RPMI7951 (cell line): ENCODE data around the gene KMT2C. TPM values are rescaled to one million over a fixed set of nuclear protein-coding genes. Genes with fewer than 3 reads are reported as not detected.
"Not testable (repeated sequence)": the region's sequence is repeated elsewhere in the genome, so short reads cannot be mapped to it uniquely, and the experiment has no call there.

ENCODE experiments used
- DNase-seq: peaks from one replicate; pipeline ENCODE4 v3.0.0-alpha.2; 2012; ENCODE audit warnings: low read depth
- total RNA-seq: library from RNA; depleted of rRNA; stranded (reverse); fragments of >200 nt; shearing (Covaris generic); gene quantifications from 2 replicates; pipeline ENCODE4 v1.2.3, GENCODE V29; 2014

KMT2C gene
- total RNA-seq, 1 experiment from 2014 or later: 11.7 TPM

DNA sequence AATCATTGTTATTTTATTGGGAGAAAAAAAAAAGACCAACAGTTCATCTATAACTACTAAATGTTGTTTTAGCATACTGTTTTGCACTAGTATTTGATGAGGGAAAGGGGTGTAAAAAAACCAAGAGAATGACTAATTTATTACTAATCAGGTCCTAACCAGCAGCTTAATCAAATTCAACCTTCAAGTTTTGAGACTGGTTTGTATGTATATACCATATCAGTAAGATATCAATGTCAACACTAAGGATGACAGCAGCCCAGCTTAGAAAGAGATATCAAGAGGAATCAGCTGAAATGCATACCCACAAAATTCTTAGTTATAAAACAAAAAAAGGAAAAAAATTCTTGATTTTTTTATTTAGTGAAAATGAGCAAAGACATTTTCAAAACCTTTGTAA, 122.6 kb downstream of the KMT2C start:
- no peak for DNase-seq

DNA sequence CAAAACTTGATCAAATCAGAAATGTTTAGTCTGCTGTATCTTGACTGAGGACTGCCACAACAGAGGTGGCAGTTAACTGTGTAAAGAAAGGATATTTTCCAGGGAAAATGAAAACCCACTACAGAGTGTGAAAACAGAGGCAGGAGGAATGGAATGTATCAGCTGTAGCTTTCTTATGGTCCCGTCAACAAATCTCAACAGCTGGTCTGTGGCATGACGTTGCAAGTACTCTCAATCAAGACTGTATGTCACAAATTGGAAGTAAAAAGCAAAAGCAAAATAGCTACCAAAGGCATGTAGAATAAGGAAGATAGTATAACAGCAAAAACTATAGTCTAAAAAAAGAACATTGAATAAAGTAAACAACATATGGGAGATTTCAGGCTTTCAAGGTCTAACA, 123.5 kb downstream of the KMT2C start:
- no peak for DNase-seq

DNA sequence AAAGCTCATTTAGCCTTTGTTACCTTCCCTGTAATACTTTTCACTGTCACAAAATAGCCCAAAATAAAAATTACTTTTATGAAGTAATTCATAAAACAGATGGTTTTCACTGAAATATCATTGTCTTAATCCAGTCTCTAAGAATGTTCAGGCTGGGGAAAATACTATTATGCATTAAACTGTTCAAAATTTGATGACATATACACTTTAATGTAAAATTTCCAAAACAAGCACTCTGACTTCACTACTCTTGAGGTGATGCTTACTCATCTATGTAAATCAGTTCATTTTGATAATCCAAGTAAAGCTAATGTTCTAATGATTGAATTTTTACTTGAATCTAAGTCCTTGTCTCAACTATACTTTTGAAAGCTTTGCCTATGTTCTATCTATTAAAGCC, 127.9 kb downstream of the KMT2C start:
- no peak for DNase-seq

DNA sequence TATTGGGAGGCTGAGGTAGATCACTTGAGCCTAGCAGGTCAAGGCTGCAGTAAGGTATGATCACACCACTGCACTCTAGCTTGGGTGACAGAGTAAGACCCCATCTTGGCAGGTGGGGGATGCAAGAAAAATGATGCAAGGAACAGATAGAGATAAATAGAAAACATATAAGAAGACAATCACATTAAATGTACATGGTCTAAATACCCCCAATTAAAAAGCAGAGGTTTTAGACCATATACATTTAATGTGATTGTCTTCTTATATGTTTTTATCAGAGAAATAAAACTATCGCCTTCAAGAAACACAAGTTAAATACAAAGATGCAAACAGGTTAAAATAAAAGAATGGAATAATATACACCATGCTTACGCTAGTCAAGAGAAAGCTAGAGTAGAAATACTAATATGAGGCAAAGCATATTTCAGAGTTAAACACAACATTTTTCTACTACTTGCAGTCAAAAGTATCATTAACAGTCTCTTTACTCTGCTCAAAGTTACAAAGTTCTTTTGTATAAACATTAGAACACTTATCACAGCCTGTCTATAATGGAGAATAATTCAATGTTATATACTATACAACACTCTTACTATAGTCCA, 136.2 kb downstream of the KMT2C start:
- not testable (repeated sequence) for DNase-seq

DNA sequence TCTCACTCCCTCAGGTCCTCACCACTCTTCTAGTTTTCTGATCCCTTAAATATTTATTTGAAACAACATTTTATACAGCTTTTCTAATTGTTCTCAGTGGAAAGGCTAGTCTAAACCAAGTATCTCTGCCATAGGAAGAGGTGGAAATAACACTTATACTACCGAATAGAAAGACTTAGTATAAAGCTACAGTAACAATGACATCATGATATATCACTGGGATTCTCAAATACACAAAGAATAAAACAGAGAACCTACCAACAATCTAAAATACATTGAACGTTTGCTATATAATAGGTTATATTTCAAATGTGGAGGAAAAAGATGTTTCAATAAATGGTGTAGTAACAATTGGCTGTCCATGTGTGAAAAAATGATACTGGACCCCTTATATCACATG, 142.9 kb downstream of the KMT2C start:
- no peak for DNase-seq

DNA sequence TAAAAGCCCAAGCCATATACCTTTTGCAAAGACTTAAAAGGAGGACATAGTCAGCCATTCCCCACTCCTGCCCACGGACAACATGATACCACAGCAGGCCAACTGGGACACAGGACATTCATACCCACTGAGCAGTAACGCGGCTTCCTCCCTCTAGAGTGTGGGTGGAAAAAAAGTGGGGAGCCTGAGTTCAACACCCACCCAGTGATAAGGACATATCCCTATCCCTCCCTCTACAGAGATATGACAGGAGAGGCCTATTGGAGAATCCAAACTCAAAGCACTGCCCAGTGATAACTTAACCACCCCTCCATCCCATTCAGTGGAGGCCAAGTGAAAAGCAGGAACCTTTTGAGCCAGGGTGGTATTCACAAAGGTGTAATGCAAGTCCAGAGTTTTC, 148.8 kb downstream of the KMT2C start:
- DNase-seq: not testable (repeated sequence)

DNA sequence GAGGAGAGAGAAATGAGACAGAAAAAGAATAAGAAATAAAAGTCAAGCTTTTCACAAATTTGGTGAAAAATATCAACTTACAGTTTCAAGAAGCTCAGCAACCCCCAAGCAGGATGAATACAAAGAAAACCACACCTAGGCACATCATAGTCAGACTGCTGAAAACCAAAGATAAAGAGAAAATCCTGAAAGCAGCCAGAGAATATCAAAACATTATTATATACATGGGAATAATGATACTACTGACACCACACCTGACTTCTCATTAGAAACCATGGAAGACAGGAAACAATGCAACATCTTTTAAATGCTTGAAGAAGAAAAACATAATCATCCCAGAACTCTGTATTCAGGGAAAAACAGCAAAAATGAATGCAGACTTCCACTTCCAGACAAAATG, 149.6 kb downstream of the KMT2C start:
- not testable (repeated sequence) for DNase-seq

DNA sequence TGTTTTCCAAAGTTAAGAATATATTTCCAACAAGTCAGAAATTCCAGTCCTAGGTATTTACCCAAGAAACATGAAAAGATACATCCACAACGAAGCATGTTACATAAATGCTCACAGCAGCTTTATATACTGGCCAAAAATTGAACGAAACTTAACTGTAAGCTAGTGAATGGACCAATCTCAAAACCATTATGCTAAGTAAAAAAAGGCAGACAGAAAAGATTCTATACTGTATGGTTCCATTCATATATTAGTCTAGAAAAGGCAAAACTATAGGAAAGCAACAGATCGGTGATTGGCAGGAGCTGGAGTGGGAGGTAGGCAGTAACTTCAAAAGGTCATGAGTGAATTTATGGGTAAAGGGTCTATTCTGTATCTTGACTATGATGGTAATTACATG, 150.8 kb downstream of the KMT2C start:
- not testable (repeated sequence) for DNase-seq

DNA sequence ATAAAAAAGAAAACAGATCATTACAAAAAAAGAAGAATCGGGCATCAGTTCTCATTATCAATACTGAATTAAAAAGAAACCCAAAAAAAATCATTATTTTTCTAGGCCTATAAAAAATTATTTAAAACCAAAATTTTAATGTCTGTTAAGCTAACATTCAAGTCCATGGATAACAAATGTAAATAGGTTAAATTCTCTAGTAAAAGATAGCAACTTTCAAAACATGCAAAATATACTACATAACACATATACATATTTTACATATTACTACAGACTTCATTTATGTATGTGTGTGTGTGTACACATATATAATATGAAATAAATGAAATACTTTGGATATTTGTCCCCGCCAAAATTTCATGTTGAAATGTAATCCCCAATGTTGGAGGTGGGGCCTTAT, 158.1 kb downstream of the KMT2C start:
- not testable (repeated sequence) for DNase-seq

DNA sequence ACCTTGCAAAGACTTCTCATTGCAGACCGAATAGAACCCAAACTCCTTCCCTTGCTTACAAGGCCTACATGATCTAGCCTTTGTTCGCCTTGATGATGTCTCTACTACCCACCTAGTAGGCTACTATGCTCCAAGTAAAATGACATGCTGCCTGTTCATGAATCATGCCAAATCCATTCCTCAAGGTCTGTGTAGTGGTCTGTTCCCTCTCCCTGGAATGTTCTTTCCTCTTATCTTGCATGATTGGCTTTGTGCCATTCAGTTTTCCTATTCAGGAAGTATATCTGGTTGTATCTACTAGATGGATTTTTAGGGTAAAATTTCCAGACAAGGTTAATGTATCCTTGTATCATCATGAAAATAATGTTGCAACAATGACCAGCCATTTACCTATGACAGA, 165.4 kb downstream of the KMT2C start:
- peak; percentile 15 for DNase-seq

DNA sequence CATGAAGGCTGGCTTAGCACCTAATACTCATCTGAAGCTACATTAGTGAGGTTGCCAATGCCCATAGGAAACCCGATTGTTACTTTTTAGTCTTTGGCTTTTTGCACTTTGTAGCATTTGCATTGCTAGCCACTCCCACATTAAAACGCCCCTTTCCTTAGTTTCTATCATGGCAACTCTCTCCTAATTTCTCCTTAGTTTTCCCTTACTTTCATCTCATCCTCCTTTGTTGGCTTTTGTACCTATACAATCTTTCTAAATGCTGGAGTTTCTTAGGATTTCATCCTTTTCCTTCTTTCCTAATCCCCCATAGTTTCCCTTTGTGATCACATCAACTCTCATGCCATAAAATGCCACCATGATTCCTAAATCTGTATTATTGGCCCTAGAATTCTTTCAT, 168.9 kb downstream of the KMT2C start:
- DNase-seq: not testable (repeated sequence)

DNA sequence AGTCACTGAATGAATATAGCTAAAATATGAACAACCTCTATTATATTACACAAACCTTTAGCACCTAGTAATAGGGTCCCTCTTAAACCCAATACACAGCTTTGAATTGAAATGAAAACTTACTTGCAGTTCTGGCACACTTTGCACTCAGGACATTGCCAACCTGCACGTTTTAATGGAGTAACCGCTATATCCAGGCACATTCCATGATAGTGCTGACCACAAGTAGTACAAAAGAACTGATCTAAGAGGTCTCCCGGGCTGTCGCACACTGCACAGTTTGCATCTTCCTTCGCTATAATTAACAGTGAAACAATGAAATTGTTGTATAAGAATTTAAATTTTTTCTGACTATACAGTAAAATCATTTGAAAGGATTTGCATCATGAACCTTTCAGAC, 170.9 kb downstream of the KMT2C start:
- not testable (repeated sequence) for DNase-seq

DNA sequence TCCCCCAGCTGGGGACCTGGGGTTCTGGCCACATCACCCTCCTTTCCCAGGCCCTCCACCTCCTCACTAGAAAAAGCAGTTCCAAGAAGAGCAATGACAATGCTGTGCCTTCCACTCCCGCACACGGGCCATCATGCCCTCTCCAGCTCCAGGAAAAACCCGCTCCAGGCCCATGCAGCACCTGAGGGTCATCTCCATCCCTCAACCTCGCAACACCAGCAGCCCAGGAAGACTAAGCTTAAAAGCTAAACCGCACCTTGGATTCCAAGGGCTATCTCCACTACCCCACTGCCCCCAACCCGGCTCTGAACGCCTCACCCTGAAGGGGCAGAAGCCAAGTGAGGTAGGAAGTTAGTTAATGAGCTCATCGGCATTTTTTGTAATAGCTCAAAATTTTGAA, 173.7 kb downstream of the KMT2C start:
- not testable (repeated sequence) for DNase-seq

DNA sequence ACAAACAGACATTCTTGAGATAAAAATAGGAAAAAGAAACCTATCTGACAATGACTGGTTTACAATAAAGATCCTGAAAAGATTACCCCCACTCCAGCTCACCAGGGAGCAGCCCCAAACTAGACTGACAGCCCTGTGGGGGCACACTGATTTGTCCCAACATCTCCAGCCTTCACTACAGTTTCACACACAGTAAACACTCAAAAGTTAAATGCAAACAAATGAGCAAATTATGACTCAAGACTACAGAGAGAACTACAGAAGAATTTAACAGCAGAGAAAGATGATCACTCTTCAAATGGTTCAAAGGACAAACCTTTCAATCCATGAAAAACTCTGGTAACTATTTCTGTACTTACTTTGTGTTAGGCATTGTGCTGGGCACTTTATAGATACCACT, 176.2 kb downstream of the KMT2C start:
- DNase-seq: not testable (repeated sequence)

DNA sequence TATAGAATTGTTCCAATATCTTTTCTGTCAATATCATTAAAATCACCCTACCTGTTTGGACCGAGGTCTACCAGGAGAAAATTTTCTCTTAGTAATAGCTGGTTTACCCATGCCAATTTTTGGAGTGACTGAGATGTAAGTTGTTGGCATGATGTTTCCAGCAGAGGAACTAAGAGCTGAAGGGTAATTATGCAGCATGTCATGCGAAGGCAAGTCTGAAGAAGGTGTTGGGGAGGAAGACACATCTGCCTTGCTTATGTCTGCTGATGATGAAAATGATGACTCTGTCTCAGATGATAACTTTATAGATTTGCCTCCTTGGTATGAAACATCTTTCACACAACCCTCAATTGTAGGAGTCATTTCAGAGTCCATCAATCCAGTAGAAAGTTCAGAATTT, 188.0 kb downstream of the KMT2C start:
- not testable (repeated sequence) for DNase-seq

DNA sequence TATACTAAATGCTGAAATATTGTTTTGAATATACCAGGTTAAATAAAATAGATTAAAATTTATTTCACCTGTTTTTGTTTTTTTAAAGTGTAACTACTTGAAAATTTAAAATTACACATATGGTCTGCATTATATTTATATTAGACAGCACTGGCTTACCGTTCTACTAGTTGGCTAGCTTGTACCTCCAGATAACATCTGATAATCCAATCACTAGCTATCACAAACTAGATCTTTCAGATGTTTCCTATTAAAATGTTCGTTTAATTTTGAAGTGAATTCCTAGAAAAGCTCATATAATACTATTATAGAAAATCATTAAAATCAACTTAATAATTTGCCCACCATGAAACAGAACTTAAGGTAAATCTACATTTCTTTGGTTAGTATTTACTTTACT, 190.4 kb downstream of the KMT2C start:
- not testable (repeated sequence) for DNase-seq

DNA sequence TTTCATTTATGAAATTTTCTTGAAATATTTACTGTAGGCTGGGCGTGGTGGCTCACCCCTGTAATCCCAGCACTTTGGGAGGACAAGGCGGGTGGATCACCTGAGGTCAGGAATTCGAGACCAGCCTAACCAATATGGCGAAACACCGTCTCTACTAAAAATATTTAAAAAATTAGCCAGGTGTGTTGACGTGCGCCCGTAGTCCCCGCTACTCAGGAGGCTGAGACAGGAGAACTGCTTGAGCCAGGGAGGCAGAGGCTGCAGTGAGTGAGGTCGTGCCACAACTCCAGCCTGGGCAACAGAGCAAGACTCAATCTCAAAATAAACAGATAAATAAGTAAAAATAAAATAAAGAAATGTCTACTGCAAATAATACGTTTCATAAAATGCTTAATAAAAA, 192.3 kb downstream of the KMT2C start:
- DNase-seq: not testable (repeated sequence)

DNA sequence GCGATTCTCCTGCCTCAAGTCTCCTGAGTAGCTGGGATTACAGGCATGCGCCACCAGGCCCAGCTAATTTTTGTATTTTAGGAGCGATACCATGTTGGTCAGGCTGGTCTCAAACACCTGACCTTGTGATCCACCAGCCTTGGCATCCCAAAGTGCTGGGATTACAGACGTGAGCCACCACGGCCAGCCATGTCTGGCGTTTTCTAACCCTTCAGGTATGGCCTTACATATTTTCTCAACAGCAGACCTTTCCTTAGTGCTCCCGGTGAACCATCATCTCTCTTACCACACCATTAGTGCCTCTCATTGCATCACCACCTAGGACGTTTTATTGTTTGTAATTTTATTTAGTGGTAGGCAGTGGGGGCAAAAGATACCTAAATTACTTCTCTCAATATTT, 194.5 kb downstream of the KMT2C start:
- not testable (repeated sequence) for DNase-seq

DNA sequence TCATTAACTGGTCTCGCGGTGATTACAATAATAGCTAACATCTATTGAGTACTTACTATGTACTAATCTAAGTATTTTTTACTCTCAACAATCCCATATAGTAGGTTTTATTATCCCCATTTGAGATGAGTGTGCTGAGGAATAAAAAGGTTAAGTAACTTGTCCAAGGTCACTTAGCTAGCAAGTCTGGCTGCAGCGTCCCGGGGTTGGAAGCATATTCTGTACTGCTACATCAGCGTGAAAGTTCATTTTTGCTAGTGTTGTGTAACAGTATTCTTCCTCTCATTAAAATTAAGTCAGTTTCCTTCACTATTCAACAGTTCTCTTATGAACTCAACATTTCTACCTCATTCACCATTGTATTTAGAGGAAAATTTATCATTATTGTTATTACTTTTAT, 199.5 kb downstream of the KMT2C start:
- not testable (repeated sequence) for DNase-seq

DNA sequence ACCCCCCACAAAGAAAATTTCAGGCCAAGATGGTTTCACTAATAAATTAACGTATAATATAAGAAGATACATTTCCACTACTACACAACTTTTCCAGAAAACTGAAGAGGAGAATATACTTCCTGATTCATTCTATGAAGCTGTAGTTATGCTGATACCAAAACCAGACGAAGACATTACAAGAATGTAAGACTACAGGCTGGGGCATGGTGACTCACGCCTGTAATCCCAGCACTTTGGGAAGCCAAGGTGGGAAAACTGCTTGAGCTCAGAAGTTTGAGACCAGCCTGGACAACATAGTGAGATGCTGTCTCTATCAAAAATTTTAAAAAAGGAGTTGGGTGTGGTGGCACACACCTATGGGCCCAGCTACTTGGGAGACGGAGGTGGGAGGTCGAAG, 201.4 kb downstream of the KMT2C start:
- DNase-seq: not testable (repeated sequence)

DNA sequence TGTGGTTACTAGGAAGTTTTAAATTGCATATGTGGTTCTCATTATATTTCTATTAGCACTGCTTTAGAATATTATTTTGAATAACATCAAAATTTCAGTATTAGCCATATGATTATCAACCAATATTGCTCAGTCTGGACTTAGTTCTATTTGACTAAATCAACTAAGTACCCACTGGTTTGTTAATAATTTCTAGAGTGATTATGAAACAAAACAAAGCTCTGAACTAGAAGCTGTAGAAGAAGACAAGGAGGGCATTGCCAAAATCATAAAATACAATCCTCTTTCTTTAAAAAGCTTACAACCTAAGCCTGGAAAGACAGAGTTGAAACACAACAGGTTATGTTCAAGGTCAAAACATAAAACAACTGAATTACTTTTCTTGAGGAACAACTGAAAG, 204.7 kb downstream of the KMT2C start:
- DNase-seq: no peak

DNA sequence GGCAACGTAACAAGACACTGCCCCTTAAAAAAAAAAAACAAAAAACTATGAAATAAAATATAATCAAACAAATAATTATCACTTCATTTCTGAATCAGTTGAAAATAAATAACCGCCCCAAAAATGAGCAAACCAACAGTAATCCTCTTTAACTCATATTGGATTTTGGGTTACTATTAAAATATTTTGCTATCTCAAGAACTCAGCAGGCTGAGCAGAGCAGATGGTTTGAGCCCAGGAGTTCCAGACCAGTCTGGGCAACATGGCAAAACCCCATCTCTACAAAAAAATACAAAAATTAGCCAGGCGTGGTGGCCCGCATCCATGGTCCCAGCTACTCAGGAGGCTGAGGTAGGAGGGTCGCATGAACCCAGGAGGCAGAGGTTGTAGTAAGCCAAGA, 216.2 kb downstream of the KMT2C start:
- not testable (repeated sequence) for DNase-seq

DNA sequence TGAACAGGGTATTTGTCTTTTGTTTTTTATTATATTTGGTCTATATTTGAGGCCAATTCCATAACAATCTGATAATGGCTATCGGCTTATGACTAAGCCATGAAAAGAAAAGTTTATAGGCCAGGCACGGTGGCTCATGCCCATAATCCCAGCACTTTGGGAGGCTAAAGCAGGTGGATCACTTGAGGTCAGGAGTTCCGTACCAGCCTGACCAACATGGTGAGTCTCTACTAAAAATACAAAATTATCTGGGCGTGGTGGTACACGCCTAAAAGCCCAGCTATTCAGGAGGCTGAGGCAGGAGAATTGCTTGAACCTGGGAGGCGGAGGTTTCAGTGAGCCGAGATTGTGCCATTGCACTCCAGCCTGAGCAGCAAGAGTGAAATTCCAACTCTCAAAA, 227.0 kb downstream of the KMT2C start:
- DNase-seq: not testable (repeated sequence)

DNA sequence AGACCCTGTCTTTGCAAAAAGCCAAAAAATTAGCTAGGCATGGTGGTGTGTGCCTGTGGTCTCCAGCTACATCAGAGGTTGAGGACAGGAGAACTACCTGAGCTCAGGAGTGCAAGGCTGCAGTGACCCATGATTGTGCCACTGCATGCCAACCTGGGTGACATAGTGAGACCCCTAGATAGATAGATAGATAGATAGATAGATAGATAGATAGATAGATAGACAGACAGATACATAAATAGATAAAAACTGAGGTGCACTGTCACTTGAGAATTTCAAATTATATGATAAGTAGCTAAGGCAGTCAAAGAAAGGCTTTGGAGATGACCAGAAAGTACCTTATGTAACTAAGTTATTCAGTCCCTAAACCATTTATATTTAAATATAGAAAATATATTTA, 231.4 kb downstream of the KMT2C start:
- DNase-seq: not testable (repeated sequence)
